ENCODE results near the gene RPL23.

Gene RPL23

DNA sequence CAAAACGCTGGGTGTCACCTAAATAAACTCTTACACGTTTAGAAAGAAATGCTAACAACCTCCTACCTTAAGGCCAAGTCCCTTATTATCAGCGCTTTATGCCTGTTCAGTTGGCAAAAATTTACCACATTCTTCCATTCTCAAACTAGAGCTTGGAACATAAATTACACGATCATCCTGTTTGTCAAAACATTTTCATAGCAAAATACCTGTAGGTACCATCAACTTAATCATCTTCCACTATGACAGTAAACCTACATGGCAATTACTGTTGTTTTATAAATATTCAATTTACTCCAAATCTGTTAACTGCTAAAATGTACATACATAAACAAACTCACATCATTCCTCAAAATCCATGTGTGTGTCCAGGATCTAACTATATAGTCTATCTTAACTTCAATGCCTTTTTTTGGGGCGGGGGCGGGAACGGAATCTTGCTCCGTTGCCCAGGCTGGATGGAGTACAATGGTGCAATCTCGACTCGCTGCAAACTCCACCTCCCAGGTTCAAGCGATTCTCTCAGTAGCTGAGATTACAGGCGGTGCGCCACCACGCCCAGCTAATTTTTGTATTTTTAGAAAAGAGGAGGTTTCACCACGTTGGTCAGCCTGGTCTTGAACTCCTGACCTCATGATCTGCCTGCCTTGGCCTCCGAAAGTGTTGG lies 4.4 kb downstream of the RPL23 start:
- TF ChIP-seq, protein P1, sequence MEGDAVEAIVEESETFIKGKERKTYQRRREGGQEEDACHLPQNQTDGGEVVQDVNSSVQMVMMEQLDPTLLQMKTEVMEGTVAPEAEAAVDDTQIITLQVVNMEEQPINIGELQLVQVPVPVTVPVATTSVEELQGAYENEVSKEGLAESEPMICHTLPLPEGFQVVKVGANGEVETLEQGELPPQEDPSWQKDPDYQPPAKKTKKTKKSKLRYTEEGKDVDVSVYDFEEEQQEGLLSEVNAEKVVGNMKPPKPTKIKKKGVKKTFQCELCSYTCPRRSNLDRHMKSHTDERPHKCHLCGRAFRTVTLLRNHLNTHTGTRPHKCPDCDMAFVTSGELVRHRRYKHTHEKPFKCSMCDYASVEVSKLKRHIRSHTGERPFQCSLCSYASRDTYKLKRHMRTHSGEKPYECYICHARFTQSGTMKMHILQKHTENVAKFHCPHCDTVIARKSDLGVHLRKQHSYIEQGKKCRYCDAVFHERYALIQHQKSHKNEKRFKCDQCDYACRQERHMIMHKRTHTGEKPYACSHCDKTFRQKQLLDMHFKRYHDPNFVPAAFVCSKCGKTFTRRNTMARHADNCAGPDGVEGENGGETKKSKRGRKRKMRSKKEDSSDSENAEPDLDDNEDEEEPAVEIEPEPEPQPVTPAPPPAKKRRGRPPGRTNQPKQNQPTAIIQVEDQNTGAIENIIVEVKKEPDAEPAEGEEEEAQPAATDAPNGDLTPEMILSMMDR (conservative IDR thresholded peaks at IDR 0.05; ENCODE audit: low read depth, low read length): no peak
- DNase-seq (ENCODE audit: low read depth): no peak
- no peak overlapping the region for H3K4me3 ChIP-seq (ENCODE audit: low read depth, low read length)

DNA sequence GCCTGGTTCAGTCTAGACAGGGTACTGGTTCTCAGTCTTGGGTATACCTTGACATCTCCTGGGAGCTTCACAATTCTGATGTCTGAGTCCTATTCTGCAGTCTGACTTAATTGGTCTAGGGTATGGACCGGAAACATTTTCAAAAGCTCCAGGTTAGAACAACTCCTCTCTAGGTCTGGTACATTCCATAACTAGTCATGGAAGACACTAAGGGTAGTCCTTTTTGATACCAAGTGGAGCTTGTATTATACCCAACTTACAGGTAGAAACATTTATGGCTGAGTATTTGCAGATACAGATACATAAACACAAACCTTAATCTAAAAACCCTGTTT lies 5.0 kb downstream of the RPL23 start:
- TF ChIP-seq, protein P1 (conservative IDR thresholded peaks at IDR 0.05; ENCODE audit: low read depth, low read length): no peak
- DNase-seq (ENCODE audit: low read depth): no peak
- no peak overlapping the region for H3K4me3 ChIP-seq (ENCODE audit: low read depth, low read length)

DNA sequence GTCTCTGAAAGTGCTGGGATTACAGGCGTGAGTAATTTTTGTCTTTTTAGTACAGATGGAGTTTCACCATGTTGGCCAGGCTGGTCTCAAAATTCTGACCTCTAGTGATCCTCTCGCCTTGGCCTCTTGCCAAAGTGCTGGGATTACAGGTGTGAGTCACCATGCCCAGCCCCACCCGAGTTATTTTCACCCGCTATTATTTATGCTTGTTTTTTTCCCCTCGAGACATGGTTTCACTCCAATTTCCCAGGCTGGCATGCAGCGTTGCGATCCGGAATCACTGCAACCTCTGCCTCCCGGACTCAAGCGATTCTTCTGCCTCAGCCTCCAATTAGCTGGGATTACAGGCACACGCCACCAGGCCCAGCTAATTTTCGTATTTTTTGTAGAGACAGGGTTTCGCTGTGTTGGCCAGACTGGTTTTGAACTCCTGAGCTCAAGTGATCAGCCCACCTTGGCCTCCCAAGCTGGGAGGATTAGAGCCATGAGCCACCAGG lies 9.2 kb downstream of the RPL23 start:
- TF ChIP-seq, protein P1 (conservative IDR thresholded peaks at IDR 0.05; ENCODE audit: low read depth, low read length): no peak
- peak; percentile 20 for DNase-seq (ENCODE audit: low read depth)
- no peak overlapping the region for H3K4me3 ChIP-seq (ENCODE audit: low read depth, low read length)

DNA sequence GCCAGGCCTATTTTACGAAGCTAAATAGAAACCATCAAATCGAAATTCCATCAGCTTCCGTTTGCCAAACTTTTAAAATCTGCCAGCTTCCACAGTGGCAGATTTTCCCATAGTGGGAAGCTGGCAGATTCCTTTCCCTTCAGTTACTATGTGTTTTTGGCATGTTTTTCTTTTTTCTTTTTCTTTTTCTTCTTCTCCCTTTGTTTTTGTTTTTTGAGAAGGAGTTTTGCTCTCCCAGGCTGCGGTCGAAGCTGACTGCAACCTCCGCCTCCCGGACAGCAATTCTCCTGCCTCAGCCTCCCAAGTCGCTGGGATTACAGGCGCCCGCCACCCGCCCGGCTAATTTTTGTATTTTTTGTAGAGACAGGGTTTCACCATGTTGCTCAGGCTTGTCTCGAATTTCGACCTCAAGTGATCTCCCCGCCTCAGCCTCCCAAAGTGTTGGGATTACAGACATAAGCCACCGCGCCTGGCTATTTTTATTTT lies 27.7 kb downstream of the RPL23 start:
- DNase-seq (ENCODE audit: low read depth): no peak
- TF ChIP-seq, protein P1 (conservative IDR thresholded peaks at IDR 0.05; ENCODE audit: low read depth, low read length): no peak
- H3K4me3 ChIP-seq (ENCODE audit: low read depth, low read length): peak overlapping the region; percentile 95

DNA sequence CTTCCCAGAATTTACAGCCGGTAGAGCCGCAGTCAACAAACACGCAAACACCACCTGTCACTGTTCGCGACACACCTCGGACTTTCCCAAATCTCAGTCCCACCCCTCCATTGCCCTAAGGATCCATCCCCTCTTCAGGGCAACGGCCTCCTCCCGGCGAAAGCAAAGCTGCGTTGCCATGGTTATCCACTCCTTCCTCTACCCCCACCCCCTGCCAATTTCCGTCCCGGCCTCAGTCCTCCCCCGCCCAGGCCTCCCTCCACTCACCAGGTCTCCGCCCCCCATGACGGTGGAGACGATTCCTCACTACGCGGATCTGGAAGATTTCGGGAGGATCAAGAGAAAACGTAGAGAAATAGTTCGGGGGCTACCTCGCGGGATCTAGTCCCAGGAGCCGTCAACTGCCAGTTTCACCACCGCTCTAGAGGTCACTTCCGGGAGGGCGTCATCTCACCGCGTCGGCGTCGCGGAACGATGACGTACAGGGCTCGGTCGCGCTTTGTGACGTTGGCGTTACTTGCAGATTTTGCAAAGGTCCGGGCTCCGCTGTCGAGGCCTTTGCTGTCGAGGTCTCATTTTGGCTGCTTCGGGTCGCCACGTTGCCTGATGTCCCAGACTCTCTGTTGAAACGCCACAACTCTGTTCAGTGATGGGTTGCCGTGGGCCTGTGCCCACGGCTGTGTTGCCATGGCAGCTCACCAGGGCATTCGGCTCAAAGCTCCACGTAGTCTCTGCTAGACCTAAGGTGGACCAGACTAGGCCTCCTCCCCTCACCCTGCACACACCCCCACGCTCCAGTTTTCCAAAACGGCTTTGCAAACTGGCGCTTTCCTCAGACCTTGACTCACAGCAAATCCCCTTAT lies 28.4 kb downstream of the RPL23 start, which contains the start of gene CWC25:
CWC25 (minus strand) TSS at position 423 of the 863 bp plus-strand sequence; CDS start at position 285, 138 bp downstream.
- peak within 1 kb of the TSS; percentile 95 for H3K4me3 ChIP-seq (ENCODE audit: low read depth, low read length)
- TF ChIP-seq, protein P1 (conservative IDR thresholded peaks at IDR 0.05; ENCODE audit: low read depth, low read length): no peak

DNA sequence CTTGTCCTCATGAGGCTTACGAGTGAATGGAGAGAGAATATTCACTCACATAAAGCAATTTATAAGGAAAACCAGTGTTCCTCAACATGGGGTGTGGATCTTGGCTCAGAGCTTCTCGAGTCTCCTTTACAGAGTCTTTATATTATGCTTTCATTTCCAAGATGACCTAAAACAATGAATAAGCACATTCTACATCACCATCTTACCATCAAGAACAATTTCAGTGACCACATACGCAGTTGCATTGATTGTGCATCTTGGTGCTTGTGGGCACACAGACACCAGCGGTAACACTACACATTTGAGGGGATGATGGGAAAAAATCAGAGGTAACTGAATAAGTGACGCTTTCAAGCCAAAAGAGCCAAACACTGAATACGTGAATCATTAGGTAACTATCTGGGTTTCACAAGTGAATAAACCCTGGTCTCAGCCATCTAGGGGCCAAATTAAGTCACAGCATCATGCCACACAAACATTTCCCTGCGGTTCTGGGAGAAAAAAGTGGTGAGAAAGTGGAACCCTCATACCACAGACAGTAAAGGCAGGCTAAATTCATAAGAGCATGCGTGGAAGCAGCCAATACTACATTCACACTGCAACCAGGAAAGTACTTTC lies 37.8 kb downstream of the RPL23 start:
- no peak overlapping the region for H3K4me3 ChIP-seq (ENCODE audit: low read depth, low read length)
- DNase-seq (ENCODE audit: low read depth): peak; percentile 82
- TF ChIP-seq, protein P1 (conservative IDR thresholded peaks at IDR 0.05; ENCODE audit: low read depth, low read length): peak; percentile 59

More for the DNA sequence above, 28.4 kb downstream of the RPL23 start, which contains the start of gene CWC25:
- DNase-seq (ENCODE audit: low read depth): peak; percentile 98
